Activated T-cell treated with anti-CD3 and anti-CD28 coated beads, Interleukin-2, amount 50 U/mL, for 24 hours (primary cell): ENCODE results near the gene YAP1.
A peak's percentile ranks its signal among the peaks of the same experiment; 100 is the strongest.

ENCODE experiments used
- DNase-seq: peaks from one replicate; pipeline ENCODE4 v3.0.0-alpha.2; 2020
- H3K27ac Mint-ChIP-seq: 2 replicates; pipeline ENCODE4 v1.8.0; 2020; ENCODE audit warnings: mild to moderate bottlenecking, mixed read lengths
- H3K27me3 Mint-ChIP-seq: 2 replicates; pipeline ENCODE4 v1.8.0; 2020; ENCODE audit warnings: mixed read lengths
- H3K36me3 Mint-ChIP-seq: 2 replicates; pipeline ENCODE4 v1.8.0; 2020; ENCODE audit warnings: low read depth, mixed read lengths
- H3K4me1 Mint-ChIP-seq: 2 replicates; pipeline ENCODE4 v1.8.0; 2020; ENCODE audit warnings: low read depth, mixed read lengths
- H3K4me3 Mint-ChIP-seq: 2 replicates; pipeline ENCODE4 v1.8.0; 2020; ENCODE audit warnings: mild to moderate bottlenecking, moderate library complexity, mixed read lengths
- H3K9me3 Mint-ChIP-seq: 2 replicates; pipeline ENCODE4 v1.8.0; 2020; ENCODE audit warnings: mixed read lengths

YAP1 gene

DNA sequence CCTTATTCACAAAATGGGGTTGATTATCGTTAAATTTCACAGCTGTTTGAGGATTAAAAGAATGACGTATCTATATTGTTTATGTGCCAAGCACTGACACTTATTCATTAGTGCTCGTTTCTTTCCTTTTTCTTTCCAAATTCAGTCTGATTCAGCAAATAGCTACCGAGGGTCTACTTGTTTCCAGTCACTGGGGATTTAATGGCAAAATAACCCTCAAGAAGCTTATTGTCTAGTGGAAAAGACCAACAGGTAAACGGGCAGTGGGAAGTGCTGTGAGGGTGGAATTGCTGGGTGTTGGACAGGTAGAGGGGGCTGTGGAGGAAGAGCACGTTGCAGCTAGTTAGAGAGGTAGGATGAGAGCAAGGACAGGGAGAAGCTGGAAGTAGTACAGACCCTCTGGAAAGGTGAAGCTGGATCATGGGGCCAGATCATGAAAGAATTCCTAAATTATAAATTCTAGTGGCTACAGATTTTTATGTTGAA, 158.8 kb downstream of the YAP1 start:
- Mint-ChIP-seq H3K4me3 (peak overlapping the region; percentile 53), H3K9me3 (no peaks in the 10 kb centered on the region), H3K27me3 (peaks cover 8% of the 10 kb centered on the region), H3K4me1 (peaks cover 34% of the 10 kb centered on the region), H3K27ac (peak overlapping the region; percentile 6), H3K36me3 (no peaks in the 10 kb centered on the region)
- DNase-seq: no peak

GRCh38 chr11:102269927-102270326, 159.7 kb downstream of the YAP1 start:
- peaks cover 8% of the 10 kb centered on the region for H3K27me3 Mint-ChIP-seq
- H3K36me3 Mint-ChIP-seq: no peaks in the 10 kb centered on the region
- no peak for DNase-seq
- H3K9me3 Mint-ChIP-seq: no peaks in the 10 kb centered on the region
- H3K4me3 Mint-ChIP-seq: no peak overlapping the region
- peaks cover 34% of the 10 kb centered on the region for H3K4me1 Mint-ChIP-seq
- peak overlapping the region; percentile 35 for H3K27ac Mint-ChIP-seq

- no peaks in the 10 kb centered on the region for H3K36me3 Mint-ChIP-seq
- H3K9me3 Mint-ChIP-seq: no peaks in the 10 kb centered on the region
- no peak overlapping the region for H3K27ac Mint-ChIP-seq
- H3K4me1 Mint-ChIP-seq: peaks cover 35% of the 10 kb centered on the region
- H3K27me3 Mint-ChIP-seq: peaks cover 13% of the 10 kb centered on the region
- no peak overlapping the region for H3K4me3 Mint-ChIP-seq
- no peak for DNase-seq
These were observed 162.0 kb downstream of the YAP1 start for GRCh38 chr11:102272047-102272824.

- H3K36me3 Mint-ChIP-seq: no peaks in the 10 kb centered on the region
- H3K27ac Mint-ChIP-seq: no peak overlapping the region
- DNase-seq: no peak
- peaks cover 8% of the 10 kb centered on the region for H3K27me3 Mint-ChIP-seq
- H3K4me1 Mint-ChIP-seq: peaks cover 19% of the 10 kb centered on the region
- no peak overlapping the region for H3K4me3 Mint-ChIP-seq
- H3K9me3 Mint-ChIP-seq: no peaks in the 10 kb centered on the region
These were observed 164.4 kb downstream of the YAP1 start for GRCh38 chr11:102274628-102275027.

GRCh38 chr11:102276362-102276761, 166.1 kb downstream of the YAP1 start:
- Mint-ChIP-seq H3K27ac (no peak overlapping the region), H3K4me3 (no peak overlapping the region), H3K27me3 (peaks cover 8% of the 10 kb centered on the region), H3K9me3 (no peaks in the 10 kb centered on the region), H3K36me3 (no peaks in the 10 kb centered on the region), H3K4me1 (peaks cover 16% of the 10 kb centered on the region)
- no peak for DNase-seq

DNA sequence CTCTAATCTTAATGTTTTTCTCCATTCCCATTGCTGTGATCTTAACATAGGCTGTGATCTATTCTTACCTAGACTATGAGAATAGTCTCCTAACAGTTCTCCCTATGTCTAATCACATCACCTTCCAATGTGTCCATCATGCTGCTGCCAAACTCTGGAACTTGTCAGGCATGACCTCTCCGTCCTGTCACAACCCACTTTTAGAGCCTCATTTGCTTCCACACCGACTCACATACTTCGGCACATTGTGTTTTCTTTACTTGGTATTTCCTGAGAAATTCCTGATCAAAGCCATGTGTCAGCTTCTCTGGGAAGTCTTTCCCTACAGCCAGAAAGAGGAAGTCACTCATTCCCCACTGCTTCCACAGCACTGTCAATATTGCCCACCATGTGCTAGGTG, 166.5 kb downstream of the YAP1 start:
- no peaks in the 10 kb centered on the region for H3K36me3 Mint-ChIP-seq
- H3K4me1 Mint-ChIP-seq: peaks cover 16% of the 10 kb centered on the region
- H3K9me3 Mint-ChIP-seq: no peaks in the 10 kb centered on the region
- H3K27me3 Mint-ChIP-seq: peaks cover 8% of the 10 kb centered on the region
- DNase-seq: no peak
- no peak overlapping the region for H3K4me3 Mint-ChIP-seq
- no peak overlapping the region for H3K27ac Mint-ChIP-seq

- Mint-ChIP-seq H3K4me1 (peaks cover 12% of the 10 kb centered on the region), H3K27ac (no peak overlapping the region), H3K27me3 (peaks cover 6% of the 10 kb centered on the region), H3K36me3 (no peaks in the 10 kb centered on the region), H3K4me3 (no peak overlapping the region), H3K9me3 (no peaks in the 10 kb centered on the region)
- no peak for DNase-seq
These were observed 169.5 kb downstream of the YAP1 start for GRCh38 chr11:102279641-102280170.

GRCh38 chr11:102280245-102280833, 170.1 kb downstream of the YAP1 start:
- H3K9me3 Mint-ChIP-seq: no peaks in the 10 kb centered on the region
- H3K27ac Mint-ChIP-seq: no peak overlapping the region
- H3K4me3 Mint-ChIP-seq: no peak overlapping the region
- peaks cover 12% of the 10 kb centered on the region for H3K4me1 Mint-ChIP-seq
- no peaks in the 10 kb centered on the region for H3K36me3 Mint-ChIP-seq
- DNase-seq: no peak
- peaks cover 6% of the 10 kb centered on the region for H3K27me3 Mint-ChIP-seq
